Stimulated activated CD4-positive, alpha-beta T cell treated with anti-CD3 and anti-CD28 coated beads, Interleukin-2, amount 100 ng/mL, for 48 hours (primary cell): ENCODE measurements around the gene PDZRN3.

Experiments used
- DNase-seq, 2 donors: peaks; one replicate each; pipeline ENCODE4 v3.0.0-alpha.2; 2020

Gene PDZRN3

GRCh38 chr3:73448041-73448440, 176.7 kb downstream of the PDZRN3 start:
- no peak for DNase-seq

- no peak for DNase-seq
Observed at GRCh38 chr3:73447111-73447510, 177.6 kb downstream of the PDZRN3 start.

- DNase-seq: no peak
Observed at GRCh38 chr3:73446467-73447110, 178.2 kb downstream of the PDZRN3 start.

- no peak for DNase-seq
Observed at GRCh38 chr3:73442886-73443285, 181.9 kb downstream of the PDZRN3 start.

GRCh38 chr3:73442152-73442551, 182.6 kb downstream of the PDZRN3 start:
- no peak for DNase-seq

GRCh38 chr3:73437828-73438227, 186.9 kb downstream of the PDZRN3 start:
- DNase-seq: no peak

GRCh38 chr3:73435055-73435454, 189.7 kb downstream of the PDZRN3 start:
- DNase-seq: no peak

DNA sequence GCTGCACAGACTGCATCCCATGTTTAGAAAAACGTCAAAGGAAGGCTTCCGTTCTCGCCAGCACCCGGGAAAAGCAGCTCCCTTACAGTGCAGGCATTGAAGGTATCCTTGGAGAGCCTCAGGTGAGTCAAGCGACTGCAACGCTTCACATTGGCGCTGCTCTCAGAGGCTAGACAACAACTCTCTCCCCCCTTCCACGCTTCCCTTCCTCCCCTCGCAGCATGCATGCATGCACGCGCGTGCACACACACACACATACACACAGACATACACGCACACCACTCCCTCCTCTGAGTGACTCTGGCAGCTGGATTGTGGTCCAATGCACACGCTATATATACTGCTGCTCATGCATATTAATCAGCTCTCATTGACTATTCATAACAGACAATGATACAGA, 191.1 kb downstream of the PDZRN3 start:
- no peak for DNase-seq

GRCh38 chr3:73433079-73433478, 191.7 kb downstream of the PDZRN3 start:
- no peak for DNase-seq

GRCh38 chr3:73432706-73433032, 192.1 kb downstream of the PDZRN3 start:
- DNase-seq: no peak

DNA sequence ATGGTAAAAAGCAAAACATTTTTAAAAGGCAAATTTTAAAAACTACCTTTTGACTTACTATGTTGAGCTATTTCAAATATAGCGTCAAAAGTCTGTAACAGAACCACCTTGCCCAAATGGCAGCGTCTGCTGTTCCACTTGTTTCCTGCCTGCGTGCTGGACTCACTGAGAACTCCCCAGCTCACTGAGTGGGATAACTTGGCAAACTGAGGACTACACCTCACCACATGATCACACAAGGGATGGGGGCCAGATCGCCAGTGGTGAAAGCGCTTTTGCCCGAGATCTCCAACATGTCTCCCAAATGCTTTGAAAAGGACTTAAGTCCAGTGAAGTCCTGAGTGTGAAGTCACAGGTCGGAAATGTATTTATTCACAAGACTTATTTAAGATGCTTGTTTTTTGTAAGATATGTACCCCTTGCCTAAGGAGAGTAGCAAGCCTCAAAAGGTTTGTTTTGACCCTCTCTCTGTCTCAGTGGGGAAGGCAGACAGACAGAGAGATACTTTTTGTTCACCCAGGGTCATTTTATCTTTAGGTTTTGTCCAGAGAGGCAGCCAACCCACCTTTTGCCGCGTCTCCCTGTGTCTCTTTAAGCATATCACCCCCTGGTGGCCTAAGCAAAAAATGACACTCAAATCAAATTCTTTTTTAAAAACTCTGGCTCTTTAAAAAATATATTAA, 192.6 kb downstream of the PDZRN3 start:
- DNase-seq: no peak

- no peak for DNase-seq
Observed at GRCh38 chr3:73431183-73431900, 193.4 kb downstream of the PDZRN3 start.

DNA sequence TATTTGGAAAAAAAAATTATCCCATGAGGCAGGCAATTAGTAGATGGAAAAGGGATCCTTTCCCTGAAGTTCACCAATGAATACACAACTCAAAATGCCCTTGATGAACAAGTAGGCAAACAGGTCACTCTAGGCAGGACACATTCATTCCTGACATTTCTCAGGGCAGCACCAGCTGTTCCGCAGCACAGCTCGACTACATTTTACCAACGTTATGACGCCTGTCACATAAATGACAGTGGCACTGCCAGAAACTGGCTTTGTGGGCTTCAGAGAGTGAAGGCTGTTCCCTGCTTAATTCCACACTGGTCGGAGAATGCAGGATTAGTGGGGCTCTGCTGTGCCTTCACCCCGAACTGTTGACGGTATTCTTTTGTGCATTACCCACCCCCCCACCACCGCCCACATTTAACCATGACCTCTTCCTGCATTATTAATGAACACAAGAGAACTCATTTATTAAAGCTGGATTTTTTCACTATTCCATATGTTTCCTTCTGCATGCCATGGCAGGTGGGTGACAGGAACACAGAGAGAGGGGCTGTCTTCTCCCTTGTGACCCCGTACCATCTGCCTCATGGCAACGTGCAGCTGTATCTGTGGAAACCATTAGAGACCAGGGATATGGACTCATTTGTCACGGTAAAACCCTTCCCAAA, 197.6 kb downstream of the PDZRN3 start:
- DNase-seq: no peak

DNA sequence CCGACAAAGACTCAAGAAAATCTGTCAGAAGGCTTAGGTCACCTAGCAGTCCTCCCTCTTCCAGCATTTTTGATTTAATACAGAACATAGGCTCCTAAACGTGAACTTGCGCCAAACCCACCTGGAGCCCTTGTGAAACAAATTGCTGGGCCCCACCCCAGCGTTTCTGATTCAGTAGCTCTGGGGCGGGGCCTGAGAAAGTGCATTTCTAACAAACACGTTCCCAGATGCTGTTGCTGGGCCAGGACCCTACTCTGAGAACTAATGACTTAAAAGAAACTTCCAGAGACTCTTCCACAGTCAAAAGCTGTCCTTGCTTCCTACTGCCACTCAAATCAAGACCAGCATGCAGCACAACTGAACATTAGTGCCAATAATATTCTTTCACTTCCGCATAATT, 198.1 kb downstream of the PDZRN3 start:
- DNase-seq: no peak

GRCh38 chr3:73423116-73423515, 201.6 kb downstream of the PDZRN3 start:
- DNase-seq: no peak

DNA sequence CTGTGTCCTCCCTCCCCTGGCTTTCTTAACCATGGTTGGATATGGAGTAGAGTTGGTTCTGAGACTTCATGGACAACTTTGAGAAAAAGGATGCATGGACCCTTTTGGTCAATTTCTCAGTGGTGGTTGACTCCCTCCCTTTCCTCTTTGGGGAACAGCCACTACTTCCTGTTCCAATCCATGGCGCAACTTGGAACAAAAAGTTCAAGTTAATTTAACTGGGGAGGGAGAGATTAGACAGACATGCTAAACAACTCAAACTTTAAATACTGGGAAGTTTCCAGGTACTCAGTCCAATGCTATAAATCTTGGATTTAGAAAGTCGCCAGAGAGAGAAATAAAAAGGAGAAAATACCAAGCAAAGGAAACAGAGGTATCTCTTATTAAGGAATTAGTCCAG, 202.2 kb downstream of the PDZRN3 start:
- DNase-seq: no peak

- DNase-seq: no peak
Observed at GRCh38 chr3:73419942-73420341, 204.8 kb downstream of the PDZRN3 start.

GRCh38 chr3:73419179-73419803, 205.4 kb downstream of the PDZRN3 start:
- DNase-seq: no peak

- DNase-seq: no peak
Observed at GRCh38 chr3:73418681-73419080, 206.1 kb downstream of the PDZRN3 start.

GRCh38 chr3:73415118-73415517, 209.6 kb downstream of the PDZRN3 start:
- DNase-seq: no peak

GRCh38 chr3:73413619-73414018, 211.1 kb downstream of the PDZRN3 start:
- DNase-seq: no peak

DNA sequence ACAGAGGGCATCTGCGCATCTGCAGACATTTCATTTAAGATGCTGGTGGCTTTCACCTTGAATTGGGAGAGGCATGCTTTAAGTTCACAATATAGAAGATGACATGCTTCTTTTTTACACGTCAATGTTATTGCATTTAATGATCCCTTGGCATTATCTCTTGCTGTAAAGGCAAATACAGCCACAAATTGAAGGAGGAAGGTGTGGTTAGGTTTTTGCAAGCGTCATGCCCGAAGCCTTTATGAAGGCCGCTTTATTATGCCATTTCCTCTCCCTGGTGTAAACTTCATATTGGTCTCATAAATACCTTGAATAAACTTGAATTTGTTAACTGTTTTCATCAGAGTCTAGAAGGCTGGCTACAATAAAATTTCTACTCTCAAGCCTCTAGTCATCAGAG, 212.7 kb downstream of the PDZRN3 start:
- DNase-seq: no peak

DNA sequence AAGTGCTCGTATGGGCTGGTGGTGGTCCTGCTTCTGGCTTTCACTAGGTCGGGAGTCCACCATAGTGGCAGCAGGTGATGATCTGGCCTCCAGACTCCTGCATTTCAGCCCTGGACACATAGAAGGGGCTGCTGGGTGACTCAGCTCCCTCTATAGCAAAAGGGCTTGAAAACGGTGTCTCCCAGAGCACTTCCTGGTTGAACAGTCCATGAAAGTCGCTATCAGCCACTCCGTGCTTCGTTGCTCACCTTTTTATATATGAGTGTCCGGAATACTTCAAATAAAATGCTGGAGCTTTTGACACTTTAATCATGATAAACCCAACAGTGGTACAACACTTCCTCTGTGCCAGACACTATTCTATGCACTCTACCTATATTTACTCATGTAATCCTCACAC, 213.2 kb downstream of the PDZRN3 start:
- no peak for DNase-seq
